Measurements from ENCODE around the gene PRDM2. TPM values are rescaled to one million over a fixed set of nuclear protein-coding genes. Genes with fewer than 3 reads are reported as not detected.

Gene PRDM2
- total RNA-seq, 3 donors from 2014 or later, result 34.7 to 56.1 (median 39.8) TPM

GRCh38 chr1:13730751-13731482 is 30.9 kb downstream of the PRDM2 start:
- Histone ChIP-seq H3K4me3 (no peak overlapping the region), H3K4me1 (ENCODE audit: low read depth) (peaks cover 7% of the 10 kb centered on the region)

GRCh38 chr1:13731897-13732296 is 31.9 kb downstream of the PRDM2 start:
- H3K4me1 ChIP-seq (ENCODE audit: low read depth), result peaks cover 7% of the 10 kb centered on the region
- H3K36me3 ChIP-seq (ENCODE audit: low read depth), result no peaks in the 10 kb centered on the region
- no peak for TF ChIP-seq CTCF (IDR thresholded peaks at IDR 0.05)
- DNase-seq (no peak), ATAC-seq (no peak)
- no peak overlapping the region for H3K4me3 ChIP-seq
- no peaks in the 10 kb centered on the region for H3K9me3 ChIP-seq
- intact Hi-C loops (cut with DNase I, micrococcal nuclease), result no loop called here

More at GRCh38 chr1:13730751-13731482, 30.9 kb downstream of the PRDM2 start:
- H3K36me3 ChIP-seq (ENCODE audit: low read depth), result no peaks in the 10 kb centered on the region
- ATAC-seq, result peak; percentile 96
- TF ChIP-seq CTCF (IDR thresholded peaks at IDR 0.05), result no peak
- no peaks in the 10 kb centered on the region for H3K9me3 ChIP-seq
- intact Hi-C loops (cut with DNase I, micrococcal nuclease), result no loop called here
- peak; percentile 66 to 87 (median 75) for DNase-seq

- ATAC-seq (peak; percentile 36), DNase-seq (no peak)
Measured at GRCh38 chr1:13732971-13733667, 33.1 kb downstream of the PRDM2 start.

GRCh38 chr1:13733711-13734110 is 33.7 kb downstream of the PRDM2 start:
- intact Hi-C loops (cut with DNase I, micrococcal nuclease), result no loop called here
- DNase-seq (no peak), ATAC-seq (no peak)
- Histone ChIP-seq H3K36me3 (ENCODE audit: low read depth) (no peaks in the 10 kb centered on the region), H3K9me3 (no peaks in the 10 kb centered on the region), H3K4me1 (ENCODE audit: low read depth) (peaks cover 7% of the 10 kb centered on the region), H3K4me3 (no peak overlapping the region)
- no peak for TF ChIP-seq CTCF (IDR thresholded peaks at IDR 0.05)

More at GRCh38 chr1:13732971-13733667, 33.1 kb downstream of the PRDM2 start:
- Histone ChIP-seq H3K36me3 (ENCODE audit: low read depth) (no peaks in the 10 kb centered on the region), H3K4me3 (no peak overlapping the region), H3K4me1 (ENCODE audit: low read depth) (peaks cover 7% of the 10 kb centered on the region), H3K9me3 (no peaks in the 10 kb centered on the region)
- intact Hi-C loops (cut with DNase I, micrococcal nuclease), result no loop called here
- TF ChIP-seq CTCF (IDR thresholded peaks at IDR 0.05), result no peak

- TF ChIP-seq CTCF (IDR thresholded peaks at IDR 0.05), result no peak
- Histone ChIP-seq H3K4me3 (no peak overlapping the region), H3K9me3 (no peaks in the 10 kb centered on the region), H3K36me3 (ENCODE audit: low read depth) (no peaks in the 10 kb centered on the region), H3K4me1 (ENCODE audit: low read depth) (peaks cover 3% of the 10 kb centered on the region)
- intact Hi-C loops (cut with DNase I, micrococcal nuclease), result no loop called here
- ATAC-seq (no peak), DNase-seq (no peak)
Measured at GRCh38 chr1:13735168-13735930, 35.4 kb downstream of the PRDM2 start.
